Colonic mucosa (tissue), 4 donors: ENCODE data around the gene ZBTB25. TPM values are rescaled to one million over a fixed set of nuclear protein-coding genes. Genes with fewer than 3 reads are reported as not detected.

Experiments used
- DNase-seq: peaks from one replicate; pipeline ENCODE4 v3.0.0-alpha.2; 2020
- H3K27ac ChIP-seq: fragments of 200-600 bp; one replicate; pipeline ENCODE4 v1.8.0; 2021
- H3K27me3 ChIP-seq: fragments of 200-600 bp; one replicate; pipeline ENCODE4 v1.8.0; 2021
- H3K36me3 ChIP-seq: fragments of 200-600 bp; one replicate; pipeline ENCODE4 v1.8.0; 2021
- H3K4me1 ChIP-seq: fragments of 200-600 bp; one replicate; pipeline ENCODE4 v1.8.0; 2021; ENCODE audit warnings: mild to moderate bottlenecking
- H3K4me3 ChIP-seq: fragments of 200-600 bp; one replicate; pipeline ENCODE4 v1.8.0; 2021
- H3K9ac ChIP-seq, 2 donors: one replicate each; pipeline ENCODE4 v1.7.0; 2013; ENCODE audit warnings: control low read depth in 2 of 2, low read depth in 2 of 2, low read length in 2 of 2
- H3K9me3 ChIP-seq: fragments of 200-600 bp; one replicate; pipeline ENCODE4 v1.8.0; 2021
- CTCF ChIP-seq: fragments of 200-600 bp; IDR thresholded peaks from one replicate; pipeline ENCODE4 v1.8.0; 2022; ENCODE audit warnings: antibody characterized with exemption, mild to moderate bottlenecking
- intact Hi-C: fragments of 100-400 bp; cut with DNase I; formaldehyde crosslinking; loops from one replicate; pipeline ENCODE4 v1.14.1; 2022
- total RNA-seq, 2 donors: library from RNA; stranded (reverse); fragmentation: NEBNext Ultra II Directional in 1 of 2; extraction: Animal tissue kit (Norgen Biotek cat#: 25700) in 1 of 2; gene quantifications; one replicate each; pipeline ENCODE4 v1.2.1, GENCODE V29; 2021
- donor health status: healthy.
- donor health status: DM: no; HTN: no; CAD: no.
- donor health status: DM: no; HTN: no; CAD: no.

ZBTB25 gene
- total RNA-seq, 2 donors from 2014 or later, result 5.6 to 6.1 TPM

GRCh38 chr14:64474041-64474440, 29.6 kb downstream of the ZBTB25 start:
- H3K4me1 ChIP-seq, result no peaks in the 10 kb centered on the region
- no peak overlapping the region for H3K27ac ChIP-seq
- no peak for TF ChIP-seq CTCF
- no peaks in the 10 kb centered on the region for H3K9me3 ChIP-seq
- intact Hi-C loops, result no loop called here
- no peak for DNase-seq
- H3K27me3 ChIP-seq, result no peaks in the 10 kb centered on the region
- no peak overlapping the region for H3K9ac ChIP-seq
- H3K36me3 ChIP-seq, result no peaks in the 10 kb centered on the region
- no peak overlapping the region for H3K4me3 ChIP-seq

GRCh38 chr14:64468451-64468850, 35.2 kb downstream of the ZBTB25 start:
- Histone ChIP-seq H3K27ac (no peak overlapping the region), H3K4me1 (no peaks in the 10 kb centered on the region), H3K9me3 (no peaks in the 10 kb centered on the region), H3K9ac (no peak overlapping the region), H3K4me3 (no peak overlapping the region), H3K36me3 (no peaks in the 10 kb centered on the region), H3K27me3 (no peaks in the 10 kb centered on the region)
- no peak for DNase-seq
- intact Hi-C loops, result no loop called here
- TF ChIP-seq CTCF, result no peak

GRCh38 chr14:64467566-64467965, 36.1 kb downstream of the ZBTB25 start:
- Histone ChIP-seq H3K36me3 (no peaks in the 10 kb centered on the region), H3K27ac (peak overlapping the region; percentile 33), H3K4me1 (no peaks in the 10 kb centered on the region), H3K9me3 (no peaks in the 10 kb centered on the region), H3K4me3 (no peak overlapping the region), H3K27me3 (no peaks in the 10 kb centered on the region), H3K9ac (no peak overlapping the region)
- no peak for DNase-seq
- TF ChIP-seq CTCF, result no peak
- intact Hi-C loops, result no loop called here

- Histone ChIP-seq H3K27me3 (no peaks in the 10 kb centered on the region), H3K4me1 (no peaks in the 10 kb centered on the region), H3K9me3 (no peaks in the 10 kb centered on the region), H3K9ac (no peak overlapping the region), H3K4me3 (no peak overlapping the region), H3K36me3 (no peaks in the 10 kb centered on the region), H3K27ac (peak overlapping the region; percentile 33)
- DNase-seq, result no peak
- no peak for TF ChIP-seq CTCF
- intact Hi-C loops, result no loop called here
Observed at GRCh38 chr14:64467101-64467500, 36.5 kb downstream of the ZBTB25 start.

GRCh38 chr14:64465831-64466554, 37.6 kb downstream of the ZBTB25 start:
- no peaks in the 10 kb centered on the region for H3K9me3 ChIP-seq
- no peak for TF ChIP-seq CTCF
- H3K4me3 ChIP-seq, result peak overlapping the region; percentile 75
- H3K9ac ChIP-seq, result peak overlapping the region; percentile 64 to 84
- no peaks in the 10 kb centered on the region for H3K4me1 ChIP-seq
- peak overlapping the region; percentile 85 for H3K27ac ChIP-seq
- intact Hi-C loops, result no loop called here
- H3K36me3 ChIP-seq, result no peaks in the 10 kb centered on the region
- H3K27me3 ChIP-seq, result no peaks in the 10 kb centered on the region
- peak; percentile 45 for DNase-seq
